Neuronal stem cell (in vitro differentiated cells): ENCODE data around the gene SAPCD1.
A peak's percentile ranks its signal among the peaks of the same experiment; 100 is the strongest.

Experiments used
- DNase-seq: peaks from one replicate; pipeline ENCODE4 v3.0.0-alpha.2; 2013; ENCODE audit warnings: low spot score
- H2AFZ ChIP-seq: one replicate; pipeline ENCODE4 v1.6.1; 2013; ENCODE audit warnings: mild to moderate bottlenecking, low read length, inconsistent platforms
- H2AK5ac ChIP-seq: 2 replicates; pipeline ENCODE4 v1.6.1; 2013; ENCODE audit warnings: low read depth, mild to moderate bottlenecking, inconsistent platforms, low read length, moderate library complexity, mixed read lengths
- H2BK120ac ChIP-seq: 2 replicates; pipeline ENCODE4 v1.6.1; 2013; ENCODE audit warnings: low read depth, mild to moderate bottlenecking, inconsistent platforms, low read length, moderate library complexity, mixed read lengths
- H2BK12ac ChIP-seq: one replicate; pipeline ENCODE4 v1.6.1; 2013; ENCODE audit warnings: low read length, inconsistent platforms
- H2BK15ac ChIP-seq: 2 replicates; pipeline ENCODE4 v1.6.1; 2013; ENCODE audit warnings: mild to moderate bottlenecking, low read length, inconsistent platforms, mixed read lengths
- H2BK5ac ChIP-seq: one replicate; pipeline ENCODE4 v1.6.1; 2013; ENCODE audit warnings: inconsistent platforms, mild to moderate bottlenecking, low read length, moderate library complexity
- H3K14ac ChIP-seq: one replicate; pipeline ENCODE4 v1.6.1; 2013; ENCODE audit warnings: low read length, inconsistent platforms
- H3K18ac ChIP-seq: 2 replicates; pipeline ENCODE4 v1.6.1; 2013; ENCODE audit warnings: low read length, inconsistent platforms
- H3K23ac ChIP-seq: 2 replicates; pipeline ENCODE4 v1.6.1; 2013; ENCODE audit warnings: low read depth, mild to moderate bottlenecking, mixed read lengths, low read length, inconsistent platforms; ENCODE audit not compliant: poor library complexity
- H3K27ac ChIP-seq: replicated peaks from 3 replicates; pipeline ENCODE4 v1.5.1; 2013; ENCODE audit warnings: low read length, inconsistent platforms
- H3K27me3 ChIP-seq, 3 experiments: 2 replicates each; pipeline ENCODE4 v1.6.1; 2013; ENCODE audit warnings: low read length in 3 of 3, mild to moderate bottlenecking in 2 of 3, inconsistent platforms in 1 of 3, low read depth in 1 of 3, mixed read lengths in 1 of 3, moderate library complexity in 1 of 3; ENCODE audit not compliant: control insufficient read depth in 3 of 3, insufficient read depth in 3 of 3
- H3K36me3 ChIP-seq, 2 donors: replicated peaks in 1 of 2; 2 replicates each; pipeline ENCODE4 v1.6.1; 2013; ENCODE audit warnings: low read length in 2 of 2; ENCODE audit not compliant: control insufficient read depth in 2 of 2, insufficient read depth in 2 of 2
- H3K4ac ChIP-seq: 2 replicates; pipeline ENCODE4 v1.6.1; 2013; ENCODE audit warnings: inconsistent platforms, mild to moderate bottlenecking, low read length, moderate library complexity
- H3K4me1 ChIP-seq, 2 donors: 1 replicate in 1 of 2; 2 replicates in 1 of 2; pipeline ENCODE4 v1.6.1; 2013; ENCODE audit warnings: low read length in 2 of 2, low read depth in 1 of 2; ENCODE audit not compliant: control insufficient read depth in 2 of 2, insufficient read depth in 1 of 2
- H3K4me2 ChIP-seq: one replicate; pipeline ENCODE4 v1.6.1; 2013; ENCODE audit warnings: mild to moderate bottlenecking, low read length, inconsistent platforms; ENCODE audit not compliant: insufficient read depth, poor library complexity, severe bottlenecking
- H3K4me3 ChIP-seq, 2 donors: 2 replicates each; pipeline ENCODE4 v1.5.1; 2013; ENCODE audit warnings: low read length in 2 of 2, mild to moderate bottlenecking in 2 of 2, inconsistent platforms in 1 of 2, moderate library complexity in 1 of 2
- H3K79me1 ChIP-seq: one replicate; pipeline ENCODE4 v1.6.1; 2013; ENCODE audit warnings: low read depth, mild to moderate bottlenecking, inconsistent platforms, low read length, moderate library complexity
- H3K9ac ChIP-seq: one replicate; pipeline ENCODE4 v1.6.1; 2013; ENCODE audit warnings: mild to moderate bottlenecking, low read depth, low read length, inconsistent platforms; ENCODE audit not compliant: poor library complexity
- H3K9me3 ChIP-seq, 2 donors: replicated peaks in 1 of 2; 2 replicates each; pipeline versions ENCODE3 to v1.6.1; 2013; ENCODE audit warnings: low read length in 2 of 2, mild to moderate bottlenecking in 2 of 2, inconsistent platforms in 1 of 2, low read depth in 1 of 2, mixed read lengths in 1 of 2, moderate library complexity in 1 of 2; ENCODE audit not compliant: control insufficient read depth in 2 of 2, insufficient read depth in 1 of 2
- H4K8ac ChIP-seq: one replicate; pipeline ENCODE4 v1.6.1; 2013; ENCODE audit warnings: low read depth, mild to moderate bottlenecking, inconsistent platforms, low read length, moderate library complexity
- H4K91ac ChIP-seq: one replicate; pipeline ENCODE4 v1.6.1; 2013; ENCODE audit warnings: low read length, low read depth, mild to moderate bottlenecking, inconsistent platforms; ENCODE audit not compliant: poor library complexity
- WGBS, 2 donors: extraction: QIAGEN DNeasy Blood & Tissue Kit; methylation state at CpG; one replicate each; pipeline ENCODE4 v1.1.7; 2013; ENCODE audit warnings: missing lambda C conversion rate in 2 of 2, mixed read lengths in 1 of 2; ENCODE audit not compliant: insufficient read length in 2 of 2, insufficient replicate concordance in 1 of 2; ENCODE audit errors: extremely low coverage in 2 of 2; 5-methylcytosine and 5-hydroxymethylcytosine counted together

Gene SAPCD1

DNA sequence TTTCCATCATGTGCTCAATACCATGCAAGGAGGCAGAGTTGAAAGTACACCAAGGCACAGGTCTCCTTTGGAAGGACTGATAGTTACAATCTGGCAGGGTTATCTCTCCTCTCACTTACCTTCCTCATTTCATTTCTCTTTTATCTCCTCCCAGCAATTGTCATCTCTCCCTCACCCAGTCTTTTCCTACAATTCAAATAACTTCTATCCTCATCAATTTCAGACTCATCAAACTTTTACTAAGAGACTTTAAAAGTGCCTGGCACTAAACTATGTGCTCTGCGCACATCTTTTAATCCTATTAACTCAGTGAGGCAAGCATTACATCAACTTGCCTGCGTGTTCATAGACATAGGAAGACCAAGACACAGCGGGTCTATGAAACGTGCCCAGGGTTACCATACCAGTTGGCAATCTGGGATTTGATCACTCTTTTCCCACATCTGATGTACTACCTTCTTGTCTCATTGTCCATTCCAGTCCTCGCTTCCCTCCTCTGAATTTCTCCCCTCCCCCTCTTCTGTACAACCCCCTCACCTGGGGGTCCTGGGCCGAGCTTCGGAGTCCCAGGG lies 31.9 kb downstream of the SAPCD1 start:
- Histone ChIP-seq H3K79me1 (no peaks in the 10 kb centered on the region), H3K4ac (no peak overlapping the region), H3K23ac (no peak overlapping the region), H3K4me1 (peaks cover 2 to 5% of the 10 kb centered on the region in 2 donors), H2BK120ac (no peak overlapping the region), H2AK5ac (peak overlapping the region; percentile 21), H2BK12ac (no peak overlapping the region), H3K18ac (peak overlapping the region; percentile 39), H2AFZ (peak overlapping the region; percentile 95), H3K9me3 (no peaks in the 10 kb centered on the region), H3K14ac (no peak overlapping the region), H3K4me2 (peak overlapping the region; percentile 98), H3K27me3 (no peaks in the 10 kb centered on the region), H3K9ac (peak overlapping the region; percentile 96), H3K4me3 (peak overlapping the region; percentile 77 to 87), H3K36me3 (peaks cover 20 to 66% of the 10 kb centered on the region in 2 donors), H4K8ac (no peak overlapping the region), H3K27ac (no peak overlapping the region), H2BK15ac (no peak overlapping the region), H2BK5ac (peak overlapping the region; percentile 99), H4K91ac (no peak overlapping the region)
- no CpG with 5 or more reads among the region's 7 CpGs for WGBS, 2 donors
- DNase-seq, result no peak

DNA sequence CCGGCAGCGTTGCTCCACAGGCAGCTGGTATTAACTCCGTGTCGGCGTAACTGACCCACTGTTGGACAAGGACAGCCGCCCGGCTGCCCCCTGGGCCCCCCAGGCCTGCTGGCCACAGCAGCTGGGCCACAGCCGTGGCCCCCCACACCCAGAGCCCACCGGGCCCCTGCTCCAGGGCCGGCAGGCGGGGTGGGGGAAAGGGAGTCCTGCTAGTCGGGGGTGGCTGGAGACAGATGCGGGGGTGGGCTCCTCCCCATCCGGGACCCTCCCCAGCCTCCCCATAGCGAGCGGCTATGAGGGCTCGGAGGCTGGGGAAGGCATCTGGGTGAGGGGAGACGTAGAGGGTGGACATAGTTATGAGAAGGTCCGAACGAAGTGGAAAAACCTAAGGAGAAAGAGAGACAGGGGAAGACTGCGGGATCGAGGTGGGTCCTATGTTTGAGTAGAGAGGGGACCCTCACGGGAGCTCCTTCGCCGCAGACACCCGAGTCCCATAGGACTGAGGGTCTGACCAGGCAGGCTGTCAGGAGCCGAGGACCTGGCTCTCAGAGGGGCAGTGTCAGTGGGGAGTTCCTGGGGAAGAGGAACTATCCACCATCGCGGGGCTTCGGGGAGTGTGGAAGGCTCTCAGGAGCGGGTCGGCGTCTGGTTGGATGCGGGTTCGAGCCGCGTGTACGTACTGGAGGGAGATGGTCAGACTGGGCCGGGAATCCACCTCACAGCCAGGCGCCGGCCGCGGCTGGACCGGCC lies 32.6 kb downstream of the SAPCD1 start:
- peak overlapping the region; percentile 83 for H2AK5ac ChIP-seq
- no CpG with 5 or more reads among the region's 44 CpGs for whole genome bisulfite sequencing, 2 donors
- peak; percentile 27 for DNase-seq

DNA sequence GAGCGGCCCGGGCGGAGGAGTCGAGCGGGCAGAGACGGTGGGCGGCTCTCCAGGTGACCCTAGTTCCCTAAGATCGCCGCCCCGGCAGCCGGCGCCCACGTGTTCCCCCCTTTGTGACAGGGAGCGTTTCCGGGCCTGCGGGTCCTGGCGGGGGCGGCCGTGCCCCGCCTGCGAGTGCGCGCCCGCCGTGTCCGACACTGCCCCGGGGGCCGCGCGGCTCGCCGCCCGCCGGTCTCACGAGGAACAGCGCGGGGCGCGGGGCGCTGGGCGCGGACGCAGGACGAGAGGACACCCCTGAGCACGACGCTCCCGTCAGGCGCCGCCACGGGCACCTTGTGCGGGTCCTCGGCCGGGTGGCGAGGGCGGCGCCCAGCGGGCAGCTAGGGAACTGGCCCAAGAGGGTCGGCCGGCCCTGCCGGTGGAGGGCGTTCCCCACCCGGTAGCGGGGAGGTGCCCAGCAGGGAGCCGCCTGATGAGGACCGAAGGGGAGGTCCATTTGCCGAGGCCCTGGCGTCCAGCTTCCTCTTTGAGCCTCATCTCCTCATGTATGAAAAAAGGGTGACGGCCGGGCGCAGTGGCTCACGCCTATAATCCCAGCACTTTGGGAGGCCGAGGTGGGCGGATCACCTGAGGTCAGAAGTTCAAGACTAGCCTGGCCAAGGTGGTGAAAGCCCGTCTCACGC lies 33.3 kb downstream of the SAPCD1 start, which contains the start of gene VARS1:
Gene VARS1, minus strand, starts transcription at position 137 of the 683 bp plus-strand sequence. CDS start 535 bp downstream, outside the sequence.
- Histone ChIP-seq H3K23ac (peak within 1 kb of the TSS; percentile 99), H2BK12ac (no peak within 1 kb of the TSS), H3K36me3 (peaks cover 17 to 62% of the 10 kb centered on the region in 2 donors), H3K27me3 (no peaks in the 10 kb centered on the region), H3K4me2 (peak within 1 kb of the TSS; percentile 98), H3K14ac (peak within 1 kb of the TSS; percentile 71), H3K9ac (peak within 1 kb of the TSS; percentile 96), H3K79me1 (no peaks in the 10 kb centered on the region), H2AK5ac (peak within 1 kb of the TSS; percentile 83), H4K8ac (peak within 1 kb of the TSS; percentile 30), H3K4ac (no peak within 1 kb of the TSS), H2BK15ac (no peak within 1 kb of the TSS), H3K18ac (peak within 1 kb of the TSS; percentile 99), H3K9me3 (no peaks in the 10 kb centered on the region), H3K4me3 (peak within 1 kb of the TSS; percentile 77 to 87), H2AFZ (peak within 1 kb of the TSS; percentile 95), H3K27ac (peak within 1 kb of the TSS; percentile 91), H3K4me1 (peaks cover 2 to 5% of the 10 kb centered on the region in 2 donors), H2BK120ac (no peak within 1 kb of the TSS), H4K91ac (peak within 1 kb of the TSS; percentile 79), H2BK5ac (peak within 1 kb of the TSS; percentile 99)
- peak; percentile 82 for DNase-seq
- no CpG with 5 or more reads among the region's 75 CpGs for WGBS, 2 donors

More for the DNA sequence above, 32.6 kb downstream of the SAPCD1 start:
- H3K36me3 ChIP-seq, result peaks cover 18 to 65% of the 10 kb centered on the region in 2 donors
- peak overlapping the region; percentile 91 for H3K27ac ChIP-seq
- H3K9ac ChIP-seq, result peak overlapping the region; percentile 96
- H3K23ac ChIP-seq, result peak overlapping the region; percentile 99
- no peaks in the 10 kb centered on the region for H3K9me3 ChIP-seq
- H2BK15ac ChIP-seq, result no peak overlapping the region
- peak overlapping the region; percentile 98 for H3K4me2 ChIP-seq
- peaks cover 2 to 5% of the 10 kb centered on the region in 2 donors for H3K4me1 ChIP-seq
- no peak overlapping the region for H2BK120ac ChIP-seq
- H3K14ac ChIP-seq, result no peak overlapping the region
- no peak overlapping the region for H2BK12ac ChIP-seq
- H3K4me3 ChIP-seq, result peak overlapping the region; percentile 77 to 87
- no peaks in the 10 kb centered on the region for H3K27me3 ChIP-seq
- peak overlapping the region; percentile 30 for H4K8ac ChIP-seq
- no peaks in the 10 kb centered on the region for H3K79me1 ChIP-seq
- H4K91ac ChIP-seq, result peak overlapping the region; percentile 79
- H3K18ac ChIP-seq, result peak overlapping the region; percentile 90
- H3K4ac ChIP-seq, result no peak overlapping the region
- H2BK5ac ChIP-seq, result peak overlapping the region; percentile 99
- H2AFZ ChIP-seq, result peak overlapping the region; percentile 95

DNA sequence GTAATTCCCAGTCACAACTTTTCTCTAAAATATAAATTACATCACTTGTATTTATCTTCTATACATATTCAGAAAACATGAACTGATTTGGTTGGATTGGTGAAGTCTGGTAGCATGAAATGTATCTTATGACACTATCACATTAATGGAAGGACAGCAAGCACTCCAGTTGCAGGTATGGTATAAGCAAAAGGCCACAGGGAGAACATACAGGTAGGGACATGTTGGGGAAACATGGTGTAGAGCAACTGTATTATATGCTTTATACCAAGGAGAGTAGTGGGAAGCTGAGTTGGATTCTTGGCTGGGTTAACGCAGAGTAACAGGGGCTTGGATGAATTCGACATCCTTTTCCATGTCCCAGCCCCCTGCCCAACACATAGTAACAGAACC lies 34.5 kb downstream of the SAPCD1 start:
- WGBS, 2 donors, result no CpG with 5 or more reads among the region's 2 CpGs
- no peak overlapping the region for H2BK12ac ChIP-seq
- H3K79me1 ChIP-seq, result no peaks in the 10 kb centered on the region
- no peaks in the 10 kb centered on the region for H3K27me3 ChIP-seq
- H3K9ac ChIP-seq, result no peak overlapping the region
- H2AFZ ChIP-seq, result no peak overlapping the region
- H3K23ac ChIP-seq, result no peak overlapping the region
- no peak overlapping the region for H3K14ac ChIP-seq
- H3K4me2 ChIP-seq, result no peak overlapping the region
- peaks cover 13 to 61% of the 10 kb centered on the region in 2 donors for H3K36me3 ChIP-seq
- H4K8ac ChIP-seq, result no peak overlapping the region
- H2BK15ac ChIP-seq, result no peak overlapping the region
- H3K4me1 ChIP-seq, result peaks cover 0 to 5% of the 10 kb centered on the region in 2 donors
- DNase-seq, result no peak
- no peak overlapping the region for H2BK5ac ChIP-seq
- H2BK120ac ChIP-seq, result no peak overlapping the region
- H3K9me3 ChIP-seq, result no peaks in the 10 kb centered on the region
- no peak overlapping the region for H3K4me3 ChIP-seq
- H3K4ac ChIP-seq, result no peak overlapping the region
- no peak overlapping the region for H4K91ac ChIP-seq
- no peak overlapping the region for H2AK5ac ChIP-seq
- no peak overlapping the region for H3K27ac ChIP-seq
- H3K18ac ChIP-seq, result no peak overlapping the region
